ENCODE measurements around the gene RDH16.
A peak's percentile ranks its signal among the peaks of the same experiment; 100 is the strongest.

Gene RDH16

DNA sequence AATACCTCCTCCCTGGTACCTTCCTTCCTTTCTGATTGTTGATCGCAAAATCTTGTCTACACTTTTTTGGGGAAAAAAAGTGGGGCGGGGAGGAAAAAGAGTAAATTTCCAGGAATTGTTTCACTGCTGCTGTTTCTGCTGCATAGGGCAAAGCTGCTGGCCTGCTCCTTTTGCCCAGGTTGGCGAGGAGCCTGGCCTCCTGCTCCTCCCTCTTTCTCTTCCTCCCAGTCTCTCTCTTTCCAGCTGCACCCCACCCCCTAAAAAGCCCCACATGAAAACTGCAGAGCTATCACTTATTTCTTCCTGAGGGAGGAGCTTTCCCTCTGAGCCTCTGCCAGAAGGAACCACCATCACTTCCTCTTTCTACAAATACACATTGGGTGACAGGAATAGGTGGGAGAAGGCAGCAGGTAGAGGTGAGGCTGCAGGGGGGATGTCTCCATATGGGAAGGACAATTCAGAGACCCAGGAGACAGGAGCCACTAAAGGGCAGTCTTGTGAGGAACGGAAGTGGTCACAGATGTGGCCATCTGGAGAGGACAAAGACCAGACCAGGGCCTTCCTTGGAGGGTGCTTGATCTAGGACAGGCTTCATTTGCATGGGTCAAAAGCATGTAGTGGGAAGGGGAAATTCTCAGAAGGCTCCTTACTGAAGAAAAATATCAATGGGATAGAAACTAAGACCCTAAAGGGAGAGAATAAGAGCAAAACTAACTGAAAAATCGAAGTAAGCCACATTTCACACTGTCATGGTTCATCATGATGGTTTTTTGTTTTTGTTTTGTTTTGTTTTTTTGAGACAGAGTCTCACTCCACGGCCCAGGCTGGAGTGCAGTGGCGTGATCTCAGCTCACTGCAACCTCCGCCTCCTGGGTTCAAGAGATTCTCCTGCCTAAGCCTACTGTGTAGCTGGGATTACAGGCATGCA, 34.2 kb upstream of the RDH16 start:
- TF ChIP-seq, protein P1, sequence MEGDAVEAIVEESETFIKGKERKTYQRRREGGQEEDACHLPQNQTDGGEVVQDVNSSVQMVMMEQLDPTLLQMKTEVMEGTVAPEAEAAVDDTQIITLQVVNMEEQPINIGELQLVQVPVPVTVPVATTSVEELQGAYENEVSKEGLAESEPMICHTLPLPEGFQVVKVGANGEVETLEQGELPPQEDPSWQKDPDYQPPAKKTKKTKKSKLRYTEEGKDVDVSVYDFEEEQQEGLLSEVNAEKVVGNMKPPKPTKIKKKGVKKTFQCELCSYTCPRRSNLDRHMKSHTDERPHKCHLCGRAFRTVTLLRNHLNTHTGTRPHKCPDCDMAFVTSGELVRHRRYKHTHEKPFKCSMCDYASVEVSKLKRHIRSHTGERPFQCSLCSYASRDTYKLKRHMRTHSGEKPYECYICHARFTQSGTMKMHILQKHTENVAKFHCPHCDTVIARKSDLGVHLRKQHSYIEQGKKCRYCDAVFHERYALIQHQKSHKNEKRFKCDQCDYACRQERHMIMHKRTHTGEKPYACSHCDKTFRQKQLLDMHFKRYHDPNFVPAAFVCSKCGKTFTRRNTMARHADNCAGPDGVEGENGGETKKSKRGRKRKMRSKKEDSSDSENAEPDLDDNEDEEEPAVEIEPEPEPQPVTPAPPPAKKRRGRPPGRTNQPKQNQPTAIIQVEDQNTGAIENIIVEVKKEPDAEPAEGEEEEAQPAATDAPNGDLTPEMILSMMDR (IDR thresholded peaks at IDR 0.05) = no peak
- Histone ChIP-seq H3K27ac (no peak overlapping the region), H3K4me1 (peaks cover 0 to 7% (median 5%) of the 10 kb centered on the region in 4 donors), H3K9me3 (no peaks in the 10 kb centered on the region), H3K36me3 (peaks cover 0 to 23% (median 12%) of the 10 kb centered on the region in 3 donors), H3K4me3 (no peak overlapping the region), H3K27me3 (no peaks in the 10 kb centered on the region)
- peak in 1 of 2 donors; percentile 73 for DNase-seq
- intact Hi-C loops (cut with DNase I; ENCODE audit: low total_unique reads) = no loop called here

DNA sequence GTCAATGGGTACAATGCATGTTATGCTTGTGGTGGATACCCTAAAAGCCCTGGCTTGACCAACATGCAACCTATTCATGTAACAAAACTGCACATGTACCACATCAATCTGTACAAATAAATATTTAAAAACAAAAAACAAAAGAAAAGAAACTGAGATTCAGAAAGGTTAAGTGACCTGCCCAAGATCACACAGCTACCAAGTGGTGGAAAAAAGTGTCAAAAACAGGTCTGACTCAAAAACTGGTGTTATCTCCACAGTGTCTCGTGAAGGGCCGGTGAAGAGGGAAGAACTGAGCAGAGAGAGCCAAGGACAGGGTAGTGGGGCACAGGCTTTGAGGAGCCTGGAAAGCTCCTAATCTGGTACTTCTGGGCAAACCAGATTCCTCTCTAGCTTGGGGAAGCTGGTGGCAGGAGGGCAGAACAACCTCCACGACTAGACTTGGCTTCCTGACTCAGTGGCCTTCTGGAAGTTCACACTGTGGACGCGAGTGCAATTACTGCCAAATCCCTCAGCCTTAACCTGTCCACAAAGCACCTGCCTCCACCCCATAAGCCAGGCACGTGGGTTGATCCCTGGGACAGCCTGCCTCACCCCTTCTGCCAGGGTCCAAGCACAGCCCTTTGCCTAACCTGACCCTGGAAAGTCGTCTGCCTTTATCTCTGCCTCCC, 33.4 kb upstream of the RDH16 start:
- Histone ChIP-seq H3K9me3 (no peaks in the 10 kb centered on the region), H3K4me3 (no peak overlapping the region), H3K27me3 (no peaks in the 10 kb centered on the region), H3K27ac (no peak overlapping the region), H3K4me1 (peaks cover 0 to 7% (median 5%) of the 10 kb centered on the region in 4 donors), H3K36me3 (peaks cover 0 to 15% (median 7%) of the 10 kb centered on the region in 3 donors)
- no peak for DNase-seq
- intact Hi-C loops (cut with DNase I; ENCODE audit: low total_unique reads) = no loop called here
- TF ChIP-seq, protein P1 (IDR thresholded peaks at IDR 0.05) = no peak

DNA sequence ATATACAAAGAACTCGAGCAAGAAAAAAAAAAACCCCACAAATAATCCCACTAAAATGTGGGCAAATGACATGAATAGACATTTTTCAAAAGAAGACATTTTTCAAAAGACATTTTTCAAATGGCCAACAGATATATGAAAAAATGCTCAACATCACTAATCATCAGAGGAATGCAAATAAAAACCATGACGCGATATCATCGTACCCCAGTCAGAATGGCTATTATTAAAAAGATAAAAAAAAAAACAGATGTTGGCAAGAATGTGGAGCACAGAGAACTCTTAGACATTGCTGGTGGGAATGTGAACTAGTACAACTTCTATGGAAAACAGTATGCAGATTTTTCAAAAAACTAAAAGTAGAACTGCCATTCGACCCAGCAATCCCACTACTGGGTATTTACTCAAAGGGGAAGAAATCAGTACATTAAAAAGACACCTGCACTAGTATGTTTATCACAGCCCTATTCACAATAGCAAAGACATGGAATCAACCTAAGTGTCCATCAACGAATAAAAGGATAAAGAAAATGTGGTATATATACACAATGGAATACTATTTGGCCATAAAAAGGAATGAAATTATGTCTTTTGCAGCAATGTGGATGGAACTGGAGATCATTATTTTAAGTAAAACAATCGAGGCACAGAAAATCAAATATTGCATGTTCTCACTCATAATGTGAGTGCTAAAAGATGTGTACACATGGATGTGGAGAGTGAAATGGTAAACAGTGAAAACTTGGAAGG, 32.6 kb upstream of the RDH16 start:
- intact Hi-C loops (cut with DNase I; ENCODE audit: low total_unique reads) = no loop called here
- no peak overlapping the region for H3K4me3 ChIP-seq
- DNase-seq = no peak

DNA sequence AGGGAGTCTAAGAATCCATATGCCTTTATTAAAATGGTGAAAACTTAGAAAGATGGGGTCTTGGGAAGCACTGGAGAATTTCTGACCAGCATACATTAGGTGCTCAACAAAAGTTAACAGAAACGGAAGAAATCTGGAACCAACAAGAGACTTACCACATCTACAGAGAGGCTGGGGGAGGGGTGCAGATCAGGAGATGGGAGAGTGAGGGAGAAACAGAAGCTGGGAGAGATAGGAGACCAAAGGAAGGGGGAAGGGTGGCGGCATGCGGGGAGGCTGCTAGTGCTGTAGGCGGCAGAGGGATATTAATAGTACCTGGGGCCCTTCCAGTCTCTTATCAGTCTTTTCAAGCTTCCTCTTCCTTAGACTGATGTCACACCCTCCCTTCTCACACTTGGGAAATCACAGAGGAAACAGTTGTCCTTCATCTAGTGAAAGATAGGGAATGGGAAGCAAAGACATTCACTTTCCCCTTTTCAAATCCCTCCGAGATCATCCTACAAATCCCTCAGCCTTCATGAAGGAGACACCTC, 30.9 kb upstream of the RDH16 start:
- TF ChIP-seq, protein P1 (IDR thresholded peaks at IDR 0.05) = no peak
- DNase-seq = no peak
- Histone ChIP-seq H3K36me3 (no peaks in the 10 kb centered on the region), H3K4me3 (no peak overlapping the region), H3K4me1 (peaks cover 0 to 7% (median 5%) of the 10 kb centered on the region in 4 donors), H3K27ac (no peak overlapping the region), H3K9me3 (no peaks in the 10 kb centered on the region), H3K27me3 (no peaks in the 10 kb centered on the region)
- intact Hi-C loops (cut with DNase I; ENCODE audit: low total_unique reads) = no loop called here

More for the DNA sequence above, 32.6 kb upstream of the RDH16 start:
- Histone ChIP-seq H3K27ac (no peak overlapping the region), H3K4me1 (peaks cover 0 to 7% (median 5%) of the 10 kb centered on the region in 4 donors), H3K27me3 (no peaks in the 10 kb centered on the region), H3K36me3 (peaks cover 0 to 8% (median 0%) of the 10 kb centered on the region in 3 donors), H3K9me3 (no peaks in the 10 kb centered on the region)
- TF ChIP-seq, protein P1 (IDR thresholded peaks at IDR 0.05) = no peak

DNA sequence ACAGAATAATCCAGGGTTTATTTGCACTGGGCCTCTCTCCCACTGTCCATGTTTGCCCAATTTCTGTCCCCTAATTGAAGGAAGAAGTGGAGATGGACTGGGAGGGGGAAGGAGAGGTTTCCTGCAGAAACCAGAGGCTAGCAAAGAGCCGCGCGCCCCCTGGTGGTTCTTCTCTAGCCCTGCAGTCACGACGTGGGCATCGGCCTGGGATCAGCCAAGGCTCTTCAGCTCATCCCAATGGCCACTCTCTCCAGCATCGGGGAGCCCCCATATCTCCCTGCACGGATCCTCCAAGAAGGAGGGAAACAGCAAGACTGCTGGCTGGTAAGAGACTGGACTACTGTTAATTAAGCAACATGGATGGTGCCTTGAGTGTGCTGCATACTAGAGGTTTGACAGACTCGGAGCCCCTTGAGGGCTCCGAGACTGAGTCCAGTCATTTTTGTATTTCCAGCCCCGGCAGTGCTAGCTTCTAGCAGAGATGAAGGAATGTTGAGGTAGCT, 30.2 kb upstream of the RDH16 start:
- H3K9me3 ChIP-seq = no peaks in the 10 kb centered on the region
- H3K27ac ChIP-seq = no peak overlapping the region
- TF ChIP-seq, protein P1 (IDR thresholded peaks at IDR 0.05) = peak; percentile 93 to 94
- peak; percentile 59 to 86 for DNase-seq
- H3K4me3 ChIP-seq = no peak overlapping the region
- no peaks in the 10 kb centered on the region for H3K36me3 ChIP-seq
- peaks cover 0 to 7% (median 5%) of the 10 kb centered on the region in 4 donors for H3K4me1 ChIP-seq
- intact Hi-C loops (cut with DNase I; ENCODE audit: low total_unique reads) = loop anchor here (2.0 kb wide), 1 partner anchor 229 kb away; no protein-coding TSS in a partner anchor
- H3K27me3 ChIP-seq = no peaks in the 10 kb centered on the region
